ENCODE measurements around the gene HNRNPUL2. TPM values are rescaled to one million over a fixed set of nuclear protein-coding genes. Genes with fewer than 3 reads are reported as not detected.

Gene HNRNPUL2
- total RNA-seq, 1 experiment from 2014 or later, result 43.5 TPM

DNA sequence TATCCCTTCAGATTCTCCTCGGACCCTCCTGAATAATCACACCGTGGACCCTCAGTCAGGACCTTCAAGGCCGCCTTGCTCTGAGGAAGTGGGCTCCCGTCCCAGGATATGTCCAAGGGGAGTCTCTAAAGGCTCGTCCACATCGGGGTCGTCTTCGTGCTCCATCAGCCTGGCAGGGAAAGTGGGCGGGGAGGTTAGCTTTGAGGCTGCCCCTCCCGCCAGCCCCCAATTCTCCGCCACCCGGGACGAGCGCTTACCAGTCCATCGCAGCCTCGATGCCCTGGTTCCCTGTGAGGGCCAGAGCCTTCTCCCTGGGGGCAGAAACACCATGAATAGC lies 48.9 kb downstream of the HNRNPUL2 start:
- Histone ChIP-seq H3K23me2 (ENCODE audit: insufficient read length, low read depth, low read length, poor library complexity, severe bottlenecking) (peaks cover 8% of the 10 kb centered on the region), H4K5ac (ENCODE audit: insufficient read length, low read depth, low read length) (no peak overlapping the region), H2AK5ac (ENCODE audit: insufficient read length, low read length) (no peak overlapping the region), H2BK20ac (ENCODE audit: low read depth, low read length, poor library complexity, severe bottlenecking) (no peak overlapping the region), H3K4ac (ENCODE audit: low read depth, low read length) (no peak overlapping the region), H3K56ac (ENCODE audit: insufficient read length, low read depth, low read length) (no peak overlapping the region), H3K9ac (ENCODE audit: extremely low read depth, insufficient read length, low read length) (peak overlapping the region; percentile 86), H3K27ac (ENCODE audit: insufficient read length, low read depth, low read length) (no peak overlapping the region), H4K20me1 (ENCODE audit: control insufficient read depth, insufficient read depth, insufficient read length) (no peaks in the 10 kb centered on the region), H2BK120ac (ENCODE audit: low read depth, low read length, poor library complexity, severe bottlenecking) (no peak overlapping the region), H2BK15ac (ENCODE audit: low read depth, low read length) (no peak overlapping the region), H3K79me1 (ENCODE audit: insufficient read depth, low read depth, low read length, poor library complexity, severe bottlenecking) (no peaks in the 10 kb centered on the region), H4K91ac (ENCODE audit: insufficient read length, low read depth, low read length) (no peak overlapping the region), H3K14ac (ENCODE audit: insufficient read depth, low read length) (peak overlapping the region; percentile 66), H4K8ac (replicated peaks; ENCODE audit: insufficient read length, low read depth, low read length) (no peak overlapping the region), H2BK5ac (ENCODE audit: insufficient read length, low read length) (no peak overlapping the region), H3T11ph (ENCODE audit: low read length) (no peak overlapping the region), H2AFZ (ENCODE audit: low read length) (no peak overlapping the region), H3K9me3 (ENCODE audit: control insufficient read depth, low read depth, low read length) (no peaks in the 10 kb centered on the region), H3K23ac (ENCODE audit: insufficient read length, low read depth, low read length) (no peak overlapping the region), H3K4me2 (ENCODE audit: insufficient read depth, insufficient read length, low read length) (peak overlapping the region; percentile 79), H3K18ac (ENCODE audit: insufficient read length, low read depth, low read length) (peak overlapping the region; percentile 72), H3K27me3 (ENCODE audit: insufficient read depth, low read length) (no peaks in the 10 kb centered on the region), H2BK12ac (ENCODE audit: insufficient read length, low read depth, low read length) (no peak overlapping the region), H3K79me2 (ENCODE audit: insufficient read depth, low read length) (no peaks in the 10 kb centered on the region), H3K4me1 (ENCODE audit: insufficient read depth, low read length) (no peaks in the 10 kb centered on the region)
- H3K4me3 Mint-ChIP-seq, result peak overlapping the region; percentile 85 to 92
- H3K36me3 Mint-ChIP-seq (ENCODE audit: insufficient read depth in 1 of 3, low read depth in 3 of 3), result peaks cover 17 to 41% (median 39%) of the 10 kb centered on the region in 3 experiments; a peak in 6 of 7 replicates
- H3K9me3 Mint-ChIP-seq, result 0 out of 5 replicates have a peak, but pooled peaks cover 0 to 2% of the 10 kb centered on the region in 2 experiments
- no CpG with 5 or more reads among the region's 16 CpGs for WGBS (ENCODE audit: extremely low coverage, insufficient read length, low lambda C conversion rate)
- no peak for TF ChIP-seq CTCF (conservative IDR thresholded peaks at IDR 0.05)
- H3K4me1 Mint-ChIP-seq, result peaks cover 15 to 20% of the 10 kb centered on the region in 2 experiments
- H3K27ac Mint-ChIP-seq, result peak overlapping the region; percentile 22 to 96 (median 70); a peak in 4 of 7 replicates
- no peak for DNase-seq
- no peaks in the 10 kb centered on the region for H3K27me3 Mint-ChIP-seq (ENCODE audit: low read depth)

All from H9 (cell line).